ENCODE data around the gene EYS.

The EYS gene

GRCh38 chr6:64062960-64063683 is 1643.9 kb downstream of the EYS start:
- H4K20me1 ChIP-seq (ENCODE audit: insufficient read depth, low read length, poor library complexity, severe bottlenecking): no peaks in the 10 kb centered on the region
- H2AFZ ChIP-seq (ENCODE audit: low read length): no peak overlapping the region
- no peaks in the 10 kb centered on the region for H3F3A ChIP-seq (ENCODE audit: low read depth)

DNA sequence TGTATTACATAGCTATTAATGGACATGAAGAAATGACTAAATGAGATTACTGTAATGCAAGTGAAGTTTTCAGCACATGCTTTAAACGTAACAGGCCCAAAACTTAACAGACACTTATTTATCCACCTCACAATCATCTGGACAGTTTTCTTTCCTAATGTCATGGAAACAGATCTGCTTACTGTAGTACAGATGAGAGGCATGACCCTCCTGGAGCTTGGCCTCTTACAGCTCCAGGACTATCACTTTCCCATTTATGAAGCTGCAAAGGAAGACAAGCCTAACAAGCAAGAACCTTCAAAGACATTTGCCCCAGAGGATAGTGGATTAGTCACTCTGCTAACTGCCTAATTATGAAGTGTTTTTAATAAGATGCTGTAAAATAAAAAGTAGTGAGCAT is 1652.2 kb downstream of the EYS start:
- H3K9me2 ChIP-seq (replicated peaks; ENCODE audit: low read depth, low read length): no peaks in the 10 kb centered on the region
- H3K4me2 ChIP-seq (ENCODE audit: low read depth, low read length, poor library complexity, severe bottlenecking): no peak overlapping the region
- no peaks in the 10 kb centered on the region for H3K27me3 ChIP-seq (ENCODE audit: insufficient read depth, low read length, poor library complexity, severe bottlenecking)
- H3F3A ChIP-seq (ENCODE audit: low read depth): no peaks in the 10 kb centered on the region
- H3K9ac ChIP-seq (ENCODE audit: low read depth, low read length, poor library complexity, severe bottlenecking): no peak overlapping the region
- no peaks in the 10 kb centered on the region for H3K36me3 ChIP-seq (ENCODE audit: insufficient read depth, low read length)
- no peak overlapping the region for H3K4me3 ChIP-seq (ENCODE audit: low read length, poor library complexity, severe bottlenecking)
- no peaks in the 10 kb centered on the region for H3K9me3 ChIP-seq (ENCODE audit: insufficient read depth, low read depth, low read length)
- H3K4me1 ChIP-seq (ENCODE audit: insufficient read depth, low read length, poor library complexity, severe bottlenecking): no peaks in the 10 kb centered on the region
- H4K20me1 ChIP-seq (ENCODE audit: insufficient read depth, low read length, poor library complexity, severe bottlenecking): no peaks in the 10 kb centered on the region
- no peak overlapping the region for H2AFZ ChIP-seq (ENCODE audit: low read length)
- TF ChIP-seq EZH2phosphoT487 (IDR thresholded peaks at IDR 0.05; ENCODE audit: borderline replicate concordance): no peak
- TF ChIP-seq CTCF (conservative IDR thresholded peaks at IDR 0.05; ENCODE audit: low read length): no peak
- no peaks in the 10 kb centered on the region for H3K79me2 ChIP-seq (ENCODE audit: insufficient read depth, low read length)

More at GRCh38 chr6:64062960-64063683, 1643.9 kb downstream of the EYS start:
- no peak overlapping the region for H3K4me3 ChIP-seq (ENCODE audit: low read length, poor library complexity, severe bottlenecking)
- H3K4me2 ChIP-seq (ENCODE audit: low read depth, low read length, poor library complexity, severe bottlenecking): no peak overlapping the region
- no peaks in the 10 kb centered on the region for H3K79me2 ChIP-seq (ENCODE audit: insufficient read depth, low read length)
- H3K9me2 ChIP-seq (replicated peaks; ENCODE audit: low read depth, low read length): no peaks in the 10 kb centered on the region
- no peak overlapping the region for H3K9ac ChIP-seq (ENCODE audit: low read depth, low read length, poor library complexity, severe bottlenecking)
- no peaks in the 10 kb centered on the region for H3K9me3 ChIP-seq (ENCODE audit: insufficient read depth, low read depth, low read length)
- no peaks in the 10 kb centered on the region for H3K36me3 ChIP-seq (ENCODE audit: insufficient read depth, low read length)
- no peaks in the 10 kb centered on the region for H3K27me3 ChIP-seq (ENCODE audit: insufficient read depth, low read length, poor library complexity, severe bottlenecking)
- no peak for TF ChIP-seq CTCF (conservative IDR thresholded peaks at IDR 0.05; ENCODE audit: low read length)
- TF ChIP-seq EZH2phosphoT487 (IDR thresholded peaks at IDR 0.05; ENCODE audit: borderline replicate concordance): no peak
- no peaks in the 10 kb centered on the region for H3K4me1 ChIP-seq (ENCODE audit: insufficient read depth, low read length, poor library complexity, severe bottlenecking)

- Histone ChIP-seq H4K20me1 (ENCODE audit: insufficient read depth, low read length, poor library complexity, severe bottlenecking) (no peaks in the 10 kb centered on the region), H3K9me2 (replicated peaks; ENCODE audit: low read depth, low read length) (no peaks in the 10 kb centered on the region), H3K36me3 (ENCODE audit: insufficient read depth, low read length) (no peaks in the 10 kb centered on the region), H3K4me1 (ENCODE audit: insufficient read depth, low read length, poor library complexity, severe bottlenecking) (no peaks in the 10 kb centered on the region), H3K4me2 (ENCODE audit: low read depth, low read length, poor library complexity, severe bottlenecking) (no peak overlapping the region), H3K27me3 (ENCODE audit: insufficient read depth, low read length, poor library complexity, severe bottlenecking) (no peaks in the 10 kb centered on the region), H3K9me3 (ENCODE audit: insufficient read depth, low read depth, low read length) (no peaks in the 10 kb centered on the region), H3K9ac (ENCODE audit: low read depth, low read length, poor library complexity, severe bottlenecking) (no peak overlapping the region), H3K79me2 (ENCODE audit: insufficient read depth, low read length) (no peaks in the 10 kb centered on the region), H2AFZ (ENCODE audit: low read length) (no peak overlapping the region), H3F3A (ENCODE audit: low read depth) (no peaks in the 10 kb centered on the region), H3K4me3 (ENCODE audit: low read length, poor library complexity, severe bottlenecking) (no peak overlapping the region)
- TF ChIP-seq CTCF (conservative IDR thresholded peaks at IDR 0.05; ENCODE audit: low read length) (no peak), EZH2phosphoT487 (IDR thresholded peaks at IDR 0.05; ENCODE audit: borderline replicate concordance) (no peak)
These were observed 1656.4 kb downstream of the EYS start for GRCh38 chr6:64050590-64050989.

All from Loucy (cell line).